ENCODE data around the gene NHLRC1.

The NHLRC1 gene

DNA sequence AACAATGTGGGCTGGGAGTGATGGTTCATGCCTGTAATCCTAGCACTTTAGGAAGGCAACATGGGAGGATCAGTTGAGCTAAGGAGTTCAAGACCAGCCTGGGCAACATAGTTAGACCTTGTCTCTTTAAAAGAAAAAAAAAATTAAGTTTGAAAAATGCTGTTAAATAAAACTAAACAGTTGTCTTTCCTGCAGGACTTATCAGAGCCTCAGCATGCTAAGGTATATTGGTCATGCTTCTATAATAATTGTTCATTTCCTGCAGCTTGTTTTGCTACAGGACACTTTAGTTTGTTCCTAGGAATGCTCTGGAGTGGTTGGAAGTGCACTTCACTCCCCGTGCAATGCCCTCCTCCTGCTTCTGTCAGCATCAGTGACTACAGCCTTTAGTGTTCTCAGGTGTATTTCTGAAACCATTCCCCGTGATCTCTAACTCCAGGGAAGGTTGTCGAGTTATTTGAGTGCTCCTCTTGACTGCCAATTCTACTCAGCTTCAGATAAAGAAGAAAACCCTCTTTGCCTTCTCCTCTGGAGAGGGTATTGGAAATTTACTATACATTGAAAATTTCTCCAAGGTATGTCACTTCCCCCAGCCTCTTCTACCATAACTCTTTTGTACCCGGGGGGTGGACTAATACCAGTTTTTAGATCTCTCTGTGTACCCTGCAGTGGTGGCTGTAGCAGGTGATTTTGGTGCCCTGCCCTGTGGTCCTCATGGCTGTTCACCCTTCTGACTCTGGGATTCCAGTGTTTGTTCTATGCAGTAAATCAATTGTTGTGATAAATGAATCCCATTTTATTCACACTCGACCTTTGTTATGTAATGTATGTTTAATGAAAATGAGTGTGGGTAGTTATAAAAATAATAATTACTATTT lies 33.8 kb downstream of the NHLRC1 start:
- no peaks in the 10 kb centered on the region for H3K36me3 ChIP-seq (ENCODE audit: control insufficient read depth in 4 of 4, insufficient read depth in 4 of 4, low read length in 3 of 4)
- H3K27me3 ChIP-seq (replicated peaks in 2 of 5; ENCODE audit: control insufficient read depth in 4 of 5, insufficient read depth in 5 of 5, low read length in 4 of 5), result no peaks in the 10 kb centered on the region
- POLR2A ChIA-PET, result interaction anchor here (0.6 kb wide), 1 partner anchor 124 kb away, joined by 3 read pairs; no protein-coding TSS in a partner anchor
- CTCF ChIA-PET, result no interaction called here
- WGBS (ENCODE audit: insufficient coverage), result 100% methylated on average over 3 of the region's 5 CpGs
- H3K4me3 ChIP-seq (ENCODE audit: control insufficient read depth in 1 of 7, extremely low read depth in 1 of 7, insufficient read depth in 4 of 7, low read depth in 2 of 7, low read length in 6 of 7), result no peak overlapping the region
- no peak for DNase-seq
- no peak overlapping the region for H3K27ac ChIP-seq (ENCODE audit: insufficient read depth in 1 of 2, low read depth in 1 of 2, low read length in 2 of 2, poor library complexity in 1 of 2, severe bottlenecking in 2 of 2)
- H3K9me3 ChIP-seq (ENCODE audit: control extremely low read depth in 1 of 5, control insufficient read depth in 4 of 5, insufficient read depth in 2 of 5, low read depth in 1 of 5, low read length in 4 of 5), result peaks cover 0 to 10% (median 0%) of the 10 kb centered on the region in 5 experiments
- H3K4me1 ChIP-seq (ENCODE audit: control extremely low read depth in 1 of 4, control insufficient read depth in 4 of 4, insufficient read depth in 4 of 4, low read length in 3 of 4), result no peaks in the 10 kb centered on the region

- H3K36me3 ChIP-seq (ENCODE audit: control insufficient read depth in 4 of 4, insufficient read depth in 4 of 4, low read length in 3 of 4), result no peaks in the 10 kb centered on the region
- no peaks in the 10 kb centered on the region for H3K4me1 ChIP-seq (ENCODE audit: control extremely low read depth in 1 of 4, control insufficient read depth in 4 of 4, insufficient read depth in 4 of 4, low read length in 3 of 4)
- H3K9me3 ChIP-seq (ENCODE audit: control extremely low read depth in 1 of 5, control insufficient read depth in 4 of 5, insufficient read depth in 2 of 5, low read depth in 1 of 5, low read length in 4 of 5), result peaks cover 0 to 10% (median 0%) of the 10 kb centered on the region in 5 experiments
- H3K27ac ChIP-seq (ENCODE audit: insufficient read depth in 1 of 2, low read depth in 1 of 2, low read length in 2 of 2, poor library complexity in 1 of 2, severe bottlenecking in 2 of 2), result no peak overlapping the region
- ChIA-PET POLR2A (no interaction called here), CTCF (interaction anchor here (1.2 kb wide), 1 partner anchor 35 kb away, joined by 3 read pairs; the partner anchor contains the start of gene NHLRC1)
- no peak for DNase-seq
- 95% methylated on average over 5 of the region's 5 CpGs for WGBS (ENCODE audit: insufficient coverage)
- H3K4me3 ChIP-seq (ENCODE audit: control insufficient read depth in 1 of 7, extremely low read depth in 1 of 7, insufficient read depth in 4 of 7, low read depth in 2 of 7, low read length in 6 of 7), result no peak overlapping the region
- no peaks in the 10 kb centered on the region for H3K27me3 ChIP-seq (replicated peaks in 2 of 5; ENCODE audit: control insufficient read depth in 4 of 5, insufficient read depth in 5 of 5, low read length in 4 of 5)
Observed at GRCh38 chr6:18087396-18088165, 34.9 kb downstream of the NHLRC1 start.

DNA sequence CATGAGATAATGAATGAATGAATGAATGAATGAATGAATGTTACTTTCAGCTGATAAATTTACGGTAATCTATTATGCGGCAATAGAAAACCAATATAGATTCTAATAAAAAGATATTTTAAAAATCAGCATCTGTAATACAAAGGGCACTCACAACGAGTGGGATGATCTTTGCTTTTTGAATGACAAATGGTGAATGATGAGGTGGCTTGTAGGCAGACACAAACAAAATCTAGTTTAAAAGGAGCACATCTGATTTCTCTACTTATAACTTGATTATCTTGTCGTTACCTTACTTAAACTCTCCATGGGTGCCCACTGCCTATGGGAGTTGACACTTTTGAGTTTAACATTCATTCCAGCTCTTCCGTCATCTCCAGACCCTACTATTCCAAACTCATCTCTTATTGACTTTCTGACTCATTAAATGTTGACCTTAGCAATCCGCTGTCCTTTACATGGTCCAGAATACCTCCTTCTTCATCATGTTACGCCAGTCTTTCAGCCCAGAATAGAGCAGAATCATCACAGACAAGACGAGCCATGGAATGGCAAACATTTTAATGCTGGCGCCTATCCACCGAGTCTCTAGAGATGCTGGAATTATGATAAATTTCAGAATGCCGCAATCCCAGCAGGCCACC lies 41.3 kb downstream of the NHLRC1 start:
- no peak overlapping the region for H3K4me3 ChIP-seq (ENCODE audit: control insufficient read depth in 1 of 7, extremely low read depth in 1 of 7, insufficient read depth in 4 of 7, low read depth in 2 of 7, low read length in 6 of 7)
- H3K36me3 ChIP-seq (ENCODE audit: control insufficient read depth in 4 of 4, insufficient read depth in 4 of 4, low read length in 3 of 4), result no peaks in the 10 kb centered on the region
- peaks cover 0 to 1% (median 0%) of the 10 kb centered on the region in 5 experiments for H3K9me3 ChIP-seq (ENCODE audit: control extremely low read depth in 1 of 5, control insufficient read depth in 4 of 5, insufficient read depth in 2 of 5, low read depth in 1 of 5, low read length in 4 of 5)
- H3K27ac ChIP-seq (ENCODE audit: insufficient read depth in 1 of 2, low read depth in 1 of 2, low read length in 2 of 2, poor library complexity in 1 of 2, severe bottlenecking in 2 of 2), result no peak overlapping the region
- no peaks in the 10 kb centered on the region for H3K27me3 ChIP-seq (replicated peaks in 2 of 5; ENCODE audit: control insufficient read depth in 4 of 5, insufficient read depth in 5 of 5, low read length in 4 of 5)
- DNase-seq, result no peak
- H3K4me1 ChIP-seq (ENCODE audit: control extremely low read depth in 1 of 4, control insufficient read depth in 4 of 4, insufficient read depth in 4 of 4, low read length in 3 of 4), result no peaks in the 10 kb centered on the region
- CTCF ChIA-PET, result interaction anchor here (0.6 to 0.9 kb wide), 2 partner anchors 12 to 92 kb away, joined by 3 read pairs; no protein-coding TSS in a partner anchor
- WGBS (ENCODE audit: insufficient coverage), result 94% methylated on average over 8 of the region's 11 CpGs
- POLR2A ChIA-PET, result no interaction called here

DNA sequence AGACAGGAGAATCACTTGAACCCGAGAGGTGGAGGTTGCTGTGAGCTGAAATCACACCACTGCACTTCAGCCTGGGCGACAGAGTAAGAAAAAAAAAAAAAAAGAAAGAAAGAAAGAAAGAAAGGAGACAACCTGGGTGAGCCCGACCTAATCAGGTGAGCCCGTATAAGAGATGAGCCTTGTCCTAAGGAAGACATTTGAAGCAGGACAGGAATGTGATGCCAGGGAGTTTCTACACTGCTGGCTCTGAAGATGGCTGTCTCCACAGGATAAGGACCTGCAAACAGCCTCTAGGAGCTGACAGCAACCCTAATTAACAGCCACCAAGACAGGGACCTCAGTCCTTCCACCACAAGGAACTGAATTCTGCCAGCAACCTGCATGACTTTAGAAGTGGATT lies 41.9 kb downstream of the NHLRC1 start:
- WGBS (ENCODE audit: insufficient coverage), result 97% methylated on average over 4 of the region's 4 CpGs
- no peaks in the 10 kb centered on the region for H3K36me3 ChIP-seq (ENCODE audit: control insufficient read depth in 4 of 4, insufficient read depth in 4 of 4, low read length in 3 of 4)
- peaks cover 0 to 2% (median 0%) of the 10 kb centered on the region in 5 experiments for H3K9me3 ChIP-seq (ENCODE audit: control extremely low read depth in 1 of 5, control insufficient read depth in 4 of 5, insufficient read depth in 2 of 5, low read depth in 1 of 5, low read length in 4 of 5)
- CTCF ChIA-PET, result interaction anchor here (0.6 kb wide), 1 partner anchor 91 kb away, joined by 3 read pairs; no protein-coding TSS in a partner anchor
- H3K27me3 ChIP-seq (replicated peaks in 2 of 5; ENCODE audit: control insufficient read depth in 4 of 5, insufficient read depth in 5 of 5, low read length in 4 of 5), result no peaks in the 10 kb centered on the region
- no peak overlapping the region for H3K4me3 ChIP-seq (ENCODE audit: control insufficient read depth in 1 of 7, extremely low read depth in 1 of 7, insufficient read depth in 4 of 7, low read depth in 2 of 7, low read length in 6 of 7)
- H3K27ac ChIP-seq (ENCODE audit: insufficient read depth in 1 of 2, low read depth in 1 of 2, low read length in 2 of 2, poor library complexity in 1 of 2, severe bottlenecking in 2 of 2), result no peak overlapping the region
- POLR2A ChIA-PET, result no interaction called here
- no peaks in the 10 kb centered on the region for H3K4me1 ChIP-seq (ENCODE audit: control extremely low read depth in 1 of 4, control insufficient read depth in 4 of 4, insufficient read depth in 4 of 4, low read length in 3 of 4)
- DNase-seq, result no peak

DNA sequence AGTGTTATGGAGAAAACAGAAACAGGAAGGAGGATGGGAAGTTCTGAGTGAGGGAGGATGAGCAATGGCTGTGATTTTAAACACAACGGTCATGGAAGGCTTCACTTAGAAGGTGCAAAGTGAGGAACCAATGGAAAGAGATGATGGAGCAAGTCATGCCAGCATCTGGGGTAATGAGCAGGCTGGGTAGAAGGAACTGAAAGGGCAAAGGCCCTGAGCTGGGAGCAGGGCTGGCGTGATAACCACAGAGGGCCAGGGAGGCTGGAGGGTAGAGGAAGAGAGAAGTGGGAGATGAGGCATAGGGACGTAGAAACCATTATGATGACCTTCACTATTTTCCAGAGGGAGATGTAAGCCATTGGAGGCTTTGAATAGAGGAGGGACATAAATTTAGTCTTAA lies 43.6 kb downstream of the NHLRC1 start:
- H3K27me3 ChIP-seq (replicated peaks in 2 of 5; ENCODE audit: control insufficient read depth in 4 of 5, insufficient read depth in 5 of 5, low read length in 4 of 5), result no peaks in the 10 kb centered on the region
- CTCF ChIA-PET, result no interaction called here
- no peak overlapping the region for H3K27ac ChIP-seq (ENCODE audit: insufficient read depth in 1 of 2, low read depth in 1 of 2, low read length in 2 of 2, poor library complexity in 1 of 2, severe bottlenecking in 2 of 2)
- peaks cover 0 to 11% (median 2%) of the 10 kb centered on the region in 5 experiments for H3K9me3 ChIP-seq (ENCODE audit: control extremely low read depth in 1 of 5, control insufficient read depth in 4 of 5, insufficient read depth in 2 of 5, low read depth in 1 of 5, low read length in 4 of 5)
- H3K36me3 ChIP-seq (ENCODE audit: control insufficient read depth in 4 of 4, insufficient read depth in 4 of 4, low read length in 3 of 4), result no peaks in the 10 kb centered on the region
- no peak for DNase-seq
- 93% methylated on average over 3 of the region's 3 CpGs for WGBS (ENCODE audit: insufficient coverage)
- H3K4me1 ChIP-seq (ENCODE audit: control extremely low read depth in 1 of 4, control insufficient read depth in 4 of 4, insufficient read depth in 4 of 4, low read length in 3 of 4), result no peaks in the 10 kb centered on the region
- POLR2A ChIA-PET, result interaction anchor here (0.6 kb wide), 1 partner anchor 98 kb away, joined by 3 read pairs; no protein-coding TSS in a partner anchor
- H3K4me3 ChIP-seq (ENCODE audit: control insufficient read depth in 1 of 7, extremely low read depth in 1 of 7, insufficient read depth in 4 of 7, low read depth in 2 of 7, low read length in 6 of 7), result no peak overlapping the region

DNA sequence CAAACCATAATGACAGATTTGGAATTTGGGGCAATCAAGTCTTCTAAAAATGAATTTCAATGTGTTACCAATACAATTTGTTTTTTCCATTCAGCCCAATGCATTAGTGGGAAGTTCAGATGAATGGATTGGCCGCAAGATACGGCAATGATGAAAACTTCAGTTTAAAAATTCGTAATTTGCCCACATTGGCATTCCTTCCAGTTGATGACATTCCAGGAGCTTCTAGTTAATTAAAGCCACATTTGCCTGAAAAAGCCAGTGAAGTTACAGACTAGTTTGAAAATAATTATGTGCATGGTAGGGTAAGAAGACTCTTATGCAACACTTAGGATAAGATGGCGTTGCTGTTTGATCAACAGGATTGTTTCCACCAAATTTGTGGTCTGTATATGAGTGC lies 46.2 kb downstream of the NHLRC1 start:
- CTCF ChIA-PET, result no interaction called here
- Histone ChIP-seq H3K27me3 (replicated peaks in 2 of 5; ENCODE audit: control insufficient read depth in 4 of 5, insufficient read depth in 5 of 5, low read length in 4 of 5) (no peaks in the 10 kb centered on the region), H3K36me3 (ENCODE audit: control insufficient read depth in 4 of 4, insufficient read depth in 4 of 4, low read length in 3 of 4) (no peaks in the 10 kb centered on the region), H3K9me3 (ENCODE audit: control extremely low read depth in 1 of 5, control insufficient read depth in 4 of 5, insufficient read depth in 2 of 5, low read depth in 1 of 5, low read length in 4 of 5) (peaks cover 2 to 12% (median 2%) of the 10 kb centered on the region in 5 experiments), H3K4me1 (ENCODE audit: control extremely low read depth in 1 of 4, control insufficient read depth in 4 of 4, insufficient read depth in 4 of 4, low read length in 3 of 4) (no peaks in the 10 kb centered on the region), H3K27ac (ENCODE audit: insufficient read depth in 1 of 2, low read depth in 1 of 2, low read length in 2 of 2, poor library complexity in 1 of 2, severe bottlenecking in 2 of 2) (no peak overlapping the region), H3K4me3 (ENCODE audit: control insufficient read depth in 1 of 7, extremely low read depth in 1 of 7, insufficient read depth in 4 of 7, low read depth in 2 of 7, low read length in 6 of 7) (no peak overlapping the region)
- POLR2A ChIA-PET, result no interaction called here
- no peak for DNase-seq
- WGBS (ENCODE audit: insufficient coverage), result 100% methylated on average over 4 of the region's 4 CpGs

Data from common myeloid progenitor, CD34-positive (primary cell).